Loucy (cell line): Measurements from ENCODE around the gene ARSD.

ENCODE experiments used
- CTCF ChIP-seq: fragments of 200-600 bp; sonication (generic); conservative IDR thresholded peaks from 2 replicates; pipeline ENCODE4 v1.5.1; 2014; ENCODE audit warnings: mild to moderate bottlenecking, antibody characterized with exemption, low read length
- EZH2phosphoT487 ChIP-seq: fragments of 200-600 bp; IDR thresholded peaks from 2 replicates; pipeline ENCODE4 v1.6.1; 2018; ENCODE audit warnings: antibody characterized with exemption, mild to moderate bottlenecking, moderate library complexity, borderline replicate concordance

- TF ChIP-seq CTCF (no peak), EZH2phosphoT487 (no peak)
Measured at GRCh38 chrX:2921193-2921592, 7.9 kb downstream of the ARSD start.
